ENCODE data around the gene UBE2D4.

DNA sequence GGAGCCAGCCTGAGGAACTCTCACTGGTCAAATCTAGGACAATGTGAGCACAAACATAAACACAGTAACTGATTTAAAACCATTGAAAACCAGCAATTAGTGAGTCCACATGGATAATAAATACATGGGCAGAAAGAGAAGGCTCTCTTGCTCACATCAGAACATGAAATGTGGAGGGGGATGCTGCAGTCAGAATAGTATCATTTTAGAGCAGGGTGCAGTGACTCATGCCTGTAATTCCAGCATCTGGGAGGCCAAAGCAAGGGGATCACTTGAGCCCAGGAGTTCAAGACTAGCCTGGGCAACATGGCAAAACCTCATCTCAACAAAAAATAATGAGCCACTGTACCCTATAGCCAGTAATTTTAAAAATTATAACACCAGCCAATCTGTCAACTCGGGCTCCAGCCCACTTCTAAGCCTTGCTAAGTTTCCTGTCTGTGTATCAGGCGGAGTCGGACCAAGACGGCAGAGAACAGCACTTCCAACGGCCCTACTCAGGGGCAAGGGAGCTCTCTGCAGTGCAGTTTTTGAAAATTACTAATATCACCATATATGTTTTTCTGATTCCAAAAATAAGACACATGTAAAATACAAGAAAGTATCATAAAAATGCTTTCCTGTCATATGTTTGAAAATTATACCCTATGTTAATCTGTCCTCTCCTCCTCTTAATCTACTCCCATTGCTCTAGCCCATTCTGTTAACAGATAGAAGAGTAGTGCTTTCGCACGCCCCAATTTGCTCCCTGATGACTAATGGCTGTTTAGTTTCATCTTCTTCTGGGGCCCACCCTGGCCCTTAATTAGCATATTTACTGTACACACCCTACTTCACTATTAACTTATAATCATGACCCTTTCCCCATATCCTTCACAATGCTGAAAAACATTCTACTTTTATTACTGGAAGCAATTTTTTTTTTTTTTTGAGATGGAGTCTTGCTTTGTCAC, 37.0 kb upstream of the UBE2D4 start:
- TF ChIP-seq YY1 (IDR thresholded peaks at IDR 0.05; ENCODE audit: insufficient read depth, insufficient read length) (no peak), SUZ12 (IDR thresholded peaks at IDR 0.05; ENCODE audit: extremely low read depth, insufficient read depth, insufficient read length) (no peak), ZNF274 (IDR thresholded peaks at IDR 0.05; ENCODE audit: low read depth, low read length) (no peak)

All from NT2/D1 (cell line).